ENCODE measurements around the gene STRIT1. TPM values are rescaled to one million over a fixed set of nuclear protein-coding genes. Genes with fewer than 3 reads are reported as not detected.
A peak's percentile ranks its signal among the peaks of the same experiment; 100 is the strongest.
"Not testable (repeated sequence)": the region's sequence is repeated elsewhere in the genome, so short reads cannot be mapped to it uniquely, and the experiment has no call there.

The STRIT1 gene
- total RNA-seq, 1 experiment from 2014 or later, result not detected

GRCh38 chr3:155271343-155271613 is 22.2 kb downstream of the STRIT1 start:
- no peak for DNase-seq (ENCODE audit: low read depth)

GRCh38 chr3:155270485-155271342 is 22.8 kb downstream of the STRIT1 start:
- peak; percentile 80 for DNase-seq (ENCODE audit: low read depth)

- no peak for DNase-seq (ENCODE audit: low read depth)
Measured at GRCh38 chr3:155270063-155270462, 23.4 kb downstream of the STRIT1 start.

- not testable (repeated sequence) for DNase-seq (ENCODE audit: low read depth)
Measured at GRCh38 chr3:155262855-155263254, 30.6 kb downstream of the STRIT1 start.

GRCh38 chr3:155262295-155262694 is 31.2 kb downstream of the STRIT1 start:
- DNase-seq (ENCODE audit: low read depth), result peak; percentile 51

GRCh38 chr3:155254445-155254844 is 39.0 kb downstream of the STRIT1 start:
- no peak for DNase-seq (ENCODE audit: low read depth)

GRCh38 chr3:155252535-155252934 is 40.9 kb downstream of the STRIT1 start:
- DNase-seq (ENCODE audit: low read depth), result peak; percentile 84

GRCh38 chr3:155252021-155252420 is 41.5 kb downstream of the STRIT1 start:
- no peak for DNase-seq (ENCODE audit: low read depth)

- no peak for DNase-seq (ENCODE audit: low read depth)
Measured at GRCh38 chr3:155248531-155249187, 44.8 kb downstream of the STRIT1 start.

- no peak for DNase-seq (ENCODE audit: low read depth)
Measured at GRCh38 chr3:155244699-155245098, 48.8 kb downstream of the STRIT1 start.

- no peak for DNase-seq (ENCODE audit: low read depth)
Measured at GRCh38 chr3:155244216-155244615, 49.3 kb downstream of the STRIT1 start.

- DNase-seq (ENCODE audit: low read depth), result peak; percentile 24
Measured at GRCh38 chr3:155243512-155243921, 50.0 kb downstream of the STRIT1 start.

- no peak for DNase-seq (ENCODE audit: low read depth)
Measured at GRCh38 chr3:155242342-155242741, 51.1 kb downstream of the STRIT1 start.

- no peak for DNase-seq (ENCODE audit: low read depth)
Measured at GRCh38 chr3:155241579-155241978, 51.9 kb downstream of the STRIT1 start.

Other genes with a start within 250 kb of the STRIT1 start
- gene MME, start 213.4 kb downstream of the STRIT1 start, total RNA-seq (2014; rRNA removed; shearing (Covaris generic)), result 186 and 228 TPM in 2 replicates

All from HT1080 (cell line).